GM12865 (cell line): Measurements from ENCODE around the gene GPR62.
"Not testable (repeated sequence)": the region's sequence is repeated elsewhere in the genome, so short reads cannot be mapped to it uniquely, and the experiment has no call there.

ENCODE experiments used
- DNase-seq: peaks from one replicate; pipeline ENCODE4 v3.0.0; 2010; ENCODE audit warnings: low read depth
- H3K4me3 ChIP-seq: 2 replicates; pipeline ENCODE4 v1.5.1; 2011; ENCODE audit warnings: mild to moderate bottlenecking, low read depth, low read length, control low read depth
- CTCF ChIP-seq: IDR thresholded peaks from 2 replicates; pipeline ENCODE4 v1.5.1; 2011; ENCODE audit warnings: low read length, control low read depth, low read depth, inconsistent platforms; ENCODE audit not compliant: insufficient read depth; ENCODE audit errors: missing control alignments

The GPR62 gene

GRCh38 chr3:51955175-51955892, at the start of gene GPR62:
GPR62 (plus strand) TSS chr3:51955381; CDS start chr3:51955653, 272 bp downstream.
- H3K4me3 ChIP-seq: no peak within 1 kb of the TSS; the same call in 1 of the 2 replicates
- DNase-seq: no peak
- no peak for TF ChIP-seq CTCF

GRCh38 chr3:51908026-51908425, 47.2 kb upstream of the GPR62 start:
- TF ChIP-seq CTCF: no peak
- DNase-seq: no peak
- H3K4me3 ChIP-seq: no peak overlapping the region

DNA sequence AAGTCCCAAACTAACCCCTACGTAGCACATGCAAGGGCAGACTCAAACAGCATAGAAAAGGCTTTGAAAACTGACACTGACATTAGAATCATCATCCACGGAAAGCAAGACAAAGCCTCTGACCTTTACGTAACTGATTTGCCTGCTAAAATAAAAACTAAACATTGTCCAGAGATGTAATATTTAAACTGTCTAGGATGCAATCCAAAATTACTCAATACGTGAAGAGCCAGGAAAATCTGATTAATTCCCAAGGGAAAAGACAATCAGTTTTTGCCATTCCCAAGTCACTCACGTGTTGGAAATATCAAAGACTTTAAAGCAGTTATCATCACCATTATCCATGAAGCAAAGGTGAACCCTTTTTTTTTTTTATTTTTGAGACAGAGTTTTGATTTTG, 38.8 kb upstream of the GPR62 start:
- DNase-seq: no peak
- no peak overlapping the region for H3K4me3 ChIP-seq
- TF ChIP-seq CTCF: no peak

- no peak overlapping the region for H3K4me3 ChIP-seq
- no peak for DNase-seq
- TF ChIP-seq CTCF: no peak
Observed at GRCh38 chr3:51921081-51921578, 34.1 kb upstream of the GPR62 start.

- no peak for DNase-seq
- no peak for TF ChIP-seq CTCF
- H3K4me3 ChIP-seq: no peak overlapping the region
Observed at GRCh38 chr3:51927061-51927977, 27.9 kb upstream of the GPR62 start.

DNA sequence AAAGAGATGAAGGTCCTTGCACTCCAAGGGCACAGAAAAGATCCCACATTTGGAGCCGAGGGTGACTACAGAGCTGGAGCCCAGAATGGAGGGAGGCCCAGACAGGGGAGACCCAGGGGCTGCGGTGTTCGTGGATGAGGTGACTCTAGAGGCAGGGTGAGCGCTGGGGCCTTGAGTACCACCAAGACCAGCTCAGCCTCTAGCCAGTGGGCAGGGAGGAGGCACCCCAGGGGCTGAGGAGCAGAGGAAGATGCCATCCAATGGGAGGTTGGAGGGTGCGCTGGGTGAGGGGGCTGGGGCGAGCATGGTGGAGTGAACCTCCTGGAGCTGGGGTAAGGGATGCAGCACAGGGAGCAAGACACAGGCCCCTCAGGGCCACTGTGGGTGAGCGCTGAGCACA, 26.7 kb upstream of the GPR62 start:
- no peak for TF ChIP-seq CTCF
- no peak overlapping the region for H3K4me3 ChIP-seq
- no peak for DNase-seq

- DNase-seq, H3K4me3 ChIP-seq: not testable (repeated sequence)
Observed at GRCh38 chr3:51928981-51929380, 26.2 kb upstream of the GPR62 start.
